Heart left ventricle (tissue), 13 donors: ENCODE results near the gene CFAP57.

Experiments
- CTCF ChIP-seq, 12 donors: fragments of 200-600 bp; sonication (generic) in 4 of 12; IDR thresholded peaks; one replicate each; pipeline versions ENCODE4 v1.5.0 to v1.8.0; 2018 to 2022; ENCODE audit warnings: antibody characterized with exemption in 12 of 12, mild to moderate bottlenecking in 5 of 12
- POLR2A ChIP-seq, 2 donors: fragments of 450-650 bp; IDR thresholded peaks; one replicate each; pipeline ENCODE4 v1.6.1; 2017; ENCODE audit warnings: antibody characterized with exemption in 2 of 2, mild to moderate bottlenecking in 2 of 2, moderate library complexity in 2 of 2
- donor health status: ischemic (EF 13 %, LVEDD 7.1; RV severe dilation, severe dysfunction).
- donor health status: DM: no; HTN: yes; CAD: no.
- donor health status: DM: no; HTN: no; CAD: no.
- donor health status: ischemic (EF 25% LVEDD 6.9; RV normal size, moderate dysfunction).
- donor health status: ischemic (EF 25% LVEDD 5.7; RV mildly dilated, moderate dysfunction).
- donor health status: ischemic (EF 35%, LVEDD 5.7; RV mildly dilated, moderate dysfunction).
- donor health status: nonischemic (EF 11% LVEDD 7.7; RV severe dilation, severe dysfunction).
- donor health status: DM: yes; HTN: yes; CAD: no.
- donor health status: PGD.
- donor health status: ischemic (EF 29% LVEDD 5.4; RV normal size, mild dysfunction).
- donor health status: nonischemic (EF 23%, LVEDD 6.1; RV moderate dilation, normal function).

DNA sequence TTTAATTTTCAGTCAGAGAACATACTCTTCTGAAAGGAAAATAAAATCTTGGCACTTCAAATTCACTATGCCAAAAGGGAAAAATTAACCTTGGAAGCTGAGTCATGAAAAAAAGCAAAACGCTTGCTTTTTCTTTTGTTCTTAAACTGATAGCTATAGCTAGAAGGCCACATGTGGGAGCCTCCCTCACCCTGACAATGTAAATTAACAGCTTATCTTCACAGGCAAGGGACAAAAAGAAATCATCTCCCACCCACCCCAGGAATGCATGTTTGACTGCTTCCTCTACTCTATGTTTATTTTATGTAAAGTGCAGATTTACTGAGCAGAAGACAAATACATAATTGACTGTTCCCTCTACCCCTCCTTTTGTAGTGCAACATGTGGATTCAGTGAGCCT, 38.1 kb upstream of the CFAP57 start:
- no peak for TF ChIP-seq POLR2A (IDR thresholded peaks at IDR 0.05)
- TF ChIP-seq CTCF (IDR thresholded peaks at IDR 0.05) = no peak
